NCI-H2107 (cell line): Measurements from ENCODE around the gene TMEM14C.

ENCODE experiments used
- DNase-seq: peaks from one replicate; lab custom pipeline; 2025; lab: John Stamatoyannopoulos, UW

The TMEM14C gene

DNA sequence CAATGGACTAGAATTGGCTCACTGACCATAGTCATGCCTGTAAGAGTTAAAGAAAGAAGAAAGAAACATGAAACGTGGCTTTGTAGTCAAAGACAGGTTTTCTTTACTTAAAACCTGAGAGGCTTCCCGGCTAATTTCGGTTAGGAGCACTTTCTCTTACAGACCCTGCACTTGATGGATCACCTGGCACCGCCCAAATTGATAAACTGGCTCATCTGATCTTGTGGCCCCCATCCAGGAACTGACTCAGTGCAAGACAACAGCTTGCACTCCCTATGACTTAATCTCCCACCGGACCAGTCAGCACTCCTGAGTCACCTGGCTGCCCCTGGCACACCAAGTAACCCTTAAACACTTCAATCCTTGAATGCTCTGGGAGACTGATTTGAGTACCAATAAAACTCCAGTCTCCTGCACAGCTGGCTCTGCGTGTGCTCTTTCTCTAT, 37.0 kb downstream of the TMEM14C start:
- DNase-seq: no peak

DNA sequence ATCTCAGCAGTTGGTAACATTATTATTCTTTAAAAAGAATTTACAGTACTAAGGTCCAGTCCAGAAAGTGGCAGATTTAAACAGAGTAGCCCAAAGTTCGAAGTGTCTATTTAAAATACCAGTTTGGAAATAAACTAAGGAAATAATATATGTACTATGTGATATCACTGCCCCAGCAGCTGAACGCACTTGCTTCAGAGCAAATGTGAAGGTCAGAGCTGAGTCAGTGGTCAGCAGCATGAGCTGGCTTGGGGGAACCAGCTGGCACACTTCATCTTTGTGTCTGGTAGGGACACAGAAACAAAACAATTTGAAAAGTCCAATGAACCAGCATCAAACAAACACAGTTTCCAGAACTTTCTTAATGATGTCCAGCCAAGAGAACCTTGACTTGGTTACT, 40.1 kb downstream of the TMEM14C start:
- DNase-seq: no peak

DNA sequence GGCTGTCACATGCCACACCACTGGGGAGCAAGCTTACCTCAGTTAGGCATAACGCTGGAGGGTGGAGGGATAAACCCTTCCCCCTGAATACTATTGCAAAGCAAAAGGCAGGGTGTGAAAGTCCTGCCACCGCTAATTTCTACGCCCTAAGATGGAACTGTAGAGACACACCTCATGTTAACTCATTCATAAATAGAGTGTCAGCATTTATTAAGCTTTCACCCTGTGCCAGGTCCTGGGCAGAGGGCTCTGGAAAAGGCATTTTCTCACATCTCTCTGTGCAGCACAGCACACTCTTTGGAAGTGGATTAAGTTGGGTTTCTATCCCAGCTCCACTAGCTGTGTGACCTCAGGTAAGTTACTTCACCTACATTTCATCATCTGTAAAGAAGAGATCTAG, 46.5 kb downstream of the TMEM14C start:
- DNase-seq: no peak

GRCh38 chr6:10771371-10771894, 48.6 kb downstream of the TMEM14C start:
- DNase-seq: no peak

DNA sequence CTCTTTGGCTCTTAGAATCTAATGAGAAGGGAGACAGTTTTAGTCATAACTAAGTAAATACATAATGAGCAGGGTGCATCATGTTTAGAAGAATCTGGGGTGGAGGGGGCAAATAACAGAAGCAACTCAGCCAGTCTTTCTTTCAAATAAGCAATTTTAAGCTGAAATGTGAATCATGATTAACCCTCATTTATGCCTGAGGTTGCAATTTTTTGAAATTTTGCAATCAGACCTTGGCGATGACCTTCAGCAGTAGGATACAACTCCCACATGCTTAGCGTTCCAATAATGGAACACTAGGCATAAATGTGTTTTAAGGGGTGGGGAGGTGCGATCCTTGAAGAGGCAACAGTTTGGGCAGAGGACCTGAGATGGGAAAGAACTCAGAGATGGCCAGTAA, 55.4 kb downstream of the TMEM14C start:
- no peak for DNase-seq

DNA sequence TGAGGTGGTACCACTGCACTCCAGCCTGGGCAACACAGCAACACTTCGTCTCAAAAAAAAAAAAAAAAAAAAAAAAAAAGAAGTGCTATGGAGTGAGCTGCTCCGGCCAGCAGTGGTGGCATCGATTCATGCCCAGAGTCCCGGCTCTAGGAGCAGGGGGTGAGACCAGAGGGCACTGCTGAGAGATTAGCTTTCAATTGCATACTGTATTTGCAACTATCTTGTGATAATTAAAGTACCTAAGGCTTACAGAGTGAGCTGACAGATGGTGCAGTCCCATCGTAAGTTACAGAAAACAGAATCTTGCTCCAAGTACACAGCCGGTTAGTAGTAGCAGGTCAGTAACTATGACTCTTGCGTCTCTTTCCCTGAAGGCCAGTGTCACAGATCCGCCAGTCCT, 56.2 kb downstream of the TMEM14C start:
- no peak for DNase-seq
